ENCODE measurements around the gene NBL1. TPM values are rescaled to one million over a fixed set of nuclear protein-coding genes. Genes with fewer than 3 reads are reported as not detected.

The NBL1 gene
- total RNA-seq, 1 donor, result 105 TPM

DNA sequence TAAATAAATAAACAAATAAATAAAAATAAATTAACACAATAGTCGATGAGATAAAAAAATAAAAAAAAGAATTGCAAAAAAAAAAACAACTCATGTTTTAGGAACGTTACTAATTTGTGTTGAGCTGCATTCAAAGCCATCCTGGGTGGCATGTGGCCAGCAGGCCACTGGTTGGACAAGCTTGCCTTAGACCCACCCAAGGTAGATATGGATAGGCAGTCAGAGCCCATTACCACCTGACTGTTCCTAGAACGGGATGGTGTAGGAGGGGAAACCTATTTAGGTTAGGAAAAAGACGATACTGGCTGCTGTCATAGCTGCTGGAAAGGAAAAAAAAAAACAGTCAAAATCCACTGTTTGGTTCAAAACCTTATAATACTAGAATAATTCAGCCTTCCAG, 61.4 kb downstream of the NBL1 start:
- no peak overlapping the region for H3K4me3 ChIP-seq (ENCODE audit: low read depth, low read length)
- DNase-seq (ENCODE audit: low read depth), result no peak
- TF ChIP-seq, protein P1, sequence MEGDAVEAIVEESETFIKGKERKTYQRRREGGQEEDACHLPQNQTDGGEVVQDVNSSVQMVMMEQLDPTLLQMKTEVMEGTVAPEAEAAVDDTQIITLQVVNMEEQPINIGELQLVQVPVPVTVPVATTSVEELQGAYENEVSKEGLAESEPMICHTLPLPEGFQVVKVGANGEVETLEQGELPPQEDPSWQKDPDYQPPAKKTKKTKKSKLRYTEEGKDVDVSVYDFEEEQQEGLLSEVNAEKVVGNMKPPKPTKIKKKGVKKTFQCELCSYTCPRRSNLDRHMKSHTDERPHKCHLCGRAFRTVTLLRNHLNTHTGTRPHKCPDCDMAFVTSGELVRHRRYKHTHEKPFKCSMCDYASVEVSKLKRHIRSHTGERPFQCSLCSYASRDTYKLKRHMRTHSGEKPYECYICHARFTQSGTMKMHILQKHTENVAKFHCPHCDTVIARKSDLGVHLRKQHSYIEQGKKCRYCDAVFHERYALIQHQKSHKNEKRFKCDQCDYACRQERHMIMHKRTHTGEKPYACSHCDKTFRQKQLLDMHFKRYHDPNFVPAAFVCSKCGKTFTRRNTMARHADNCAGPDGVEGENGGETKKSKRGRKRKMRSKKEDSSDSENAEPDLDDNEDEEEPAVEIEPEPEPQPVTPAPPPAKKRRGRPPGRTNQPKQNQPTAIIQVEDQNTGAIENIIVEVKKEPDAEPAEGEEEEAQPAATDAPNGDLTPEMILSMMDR (IDR thresholded peaks at IDR 0.05; ENCODE audit: insufficient read depth, low read length), result no peak

DNA sequence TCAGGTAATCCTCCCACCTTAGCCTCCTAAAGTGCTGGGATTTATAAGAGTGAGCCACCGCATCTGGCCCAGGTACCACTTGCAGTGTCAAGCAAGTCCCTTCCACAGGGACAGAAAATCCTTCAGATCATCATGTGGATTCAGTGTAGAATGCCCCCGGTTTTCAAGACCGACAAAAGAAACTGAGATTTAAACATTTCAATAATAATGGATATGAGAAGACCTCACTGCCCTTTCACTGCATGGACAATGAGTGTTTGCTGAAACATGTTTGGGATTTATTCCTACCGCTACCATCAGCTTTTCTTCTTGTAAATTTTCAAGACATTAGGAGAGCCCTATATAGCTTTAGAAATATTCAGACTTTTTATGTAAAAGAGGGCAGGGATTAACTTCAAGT, 62.0 kb downstream of the NBL1 start:
- TF ChIP-seq, protein P1 (IDR thresholded peaks at IDR 0.05; ENCODE audit: insufficient read depth, low read length), result no peak
- DNase-seq (ENCODE audit: low read depth), result no peak
- no peak overlapping the region for H3K4me3 ChIP-seq (ENCODE audit: low read depth, low read length)

Other genes with a start within 250 kb of the NBL1 start
- gene CAPZB, start 158.8 kb upstream of the NBL1 start, total RNA-seq (ENCODE audit: low replicate concordance), result 96.6 and 232 TPM in 2 replicates
- gene HTR6, start 20.6 kb downstream of the NBL1 start, total RNA-seq (ENCODE audit: low replicate concordance), result 0.09 TPM in 1 of 2 replicates, not detected in the other
- 25.3 and 30.9 TPM in 2 replicates for gene TMCO4, start 155.6 kb downstream of the NBL1 start, total RNA-seq (ENCODE audit: low replicate concordance)
- gene RNF186, start 171.0 kb downstream of the NBL1 start, total RNA-seq (ENCODE audit: low replicate concordance), result not detected in 2 replicates
- 5.8 and 7.0 TPM in 2 replicates for gene OTUD3, start 238.1 kb downstream of the NBL1 start, total RNA-seq (ENCODE audit: low replicate concordance)